ENCODE data around the gene RUNX1.
"Not testable (repeated sequence)": the region's sequence is repeated elsewhere in the genome, so short reads cannot be mapped to it uniquely, and the experiment has no call there.

Gene RUNX1

GRCh38 chr21:34969423-34970166, 79.5 kb downstream of the RUNX1 start:
- no peak for TF ChIP-seq CTCF (IDR thresholded peaks at IDR 0.05; ENCODE audit: low read depth, low read length)
- H3K4me3 ChIP-seq (replicated peaks in 1 of 2; ENCODE audit: low read depth in 2 of 2, low read length in 2 of 2): no peak overlapping the region
- DNase-seq (ENCODE audit: low read depth in 2 of 2): peak in 1 of 2 donors; percentile 49

GRCh38 chr21:34968414-34969333, 80.4 kb downstream of the RUNX1 start:
- TF ChIP-seq CTCF (IDR thresholded peaks at IDR 0.05; ENCODE audit: low read depth, low read length): no peak
- no peak overlapping the region for H3K4me3 ChIP-seq (replicated peaks in 1 of 2; ENCODE audit: low read depth in 2 of 2, low read length in 2 of 2)
- DNase-seq (ENCODE audit: low read depth in 2 of 2): no peak

GRCh38 chr21:34967509-34968289, 81.4 kb downstream of the RUNX1 start:
- DNase-seq (ENCODE audit: low read depth in 2 of 2): peak in 1 of 2 donors; percentile 34
- no peak for TF ChIP-seq CTCF (IDR thresholded peaks at IDR 0.05; ENCODE audit: low read depth, low read length)
- H3K4me3 ChIP-seq (replicated peaks in 1 of 2; ENCODE audit: low read depth in 2 of 2, low read length in 2 of 2): no peak overlapping the region

- H3K4me3 ChIP-seq (replicated peaks in 1 of 2; ENCODE audit: low read depth in 2 of 2, low read length in 2 of 2); DNase-seq (ENCODE audit: low read depth in 2 of 2): not testable (repeated sequence)
Measured at GRCh38 chr21:34966881-34967280, 82.2 kb downstream of the RUNX1 start.

- peak; percentile 19 to 83 for DNase-seq (ENCODE audit: low read depth in 2 of 2)
- TF ChIP-seq CTCF (IDR thresholded peaks at IDR 0.05; ENCODE audit: low read depth, low read length): no peak
- H3K4me3 ChIP-seq (replicated peaks in 1 of 2; ENCODE audit: low read depth in 2 of 2, low read length in 2 of 2): no peak overlapping the region
Measured at GRCh38 chr21:34965200-34966174, 83.6 kb downstream of the RUNX1 start.

GRCh38 chr21:34962586-34963222, 86.4 kb downstream of the RUNX1 start:
- no peak for DNase-seq (ENCODE audit: low read depth in 2 of 2)
- H3K4me3 ChIP-seq (replicated peaks in 1 of 2; ENCODE audit: low read depth in 2 of 2, low read length in 2 of 2): no peak overlapping the region
- TF ChIP-seq CTCF (IDR thresholded peaks at IDR 0.05; ENCODE audit: low read depth, low read length): no peak

Measured in cardiac fibroblast (primary cell).